Measurements from ENCODE around the gene GNA12.

The GNA12 gene

DNA sequence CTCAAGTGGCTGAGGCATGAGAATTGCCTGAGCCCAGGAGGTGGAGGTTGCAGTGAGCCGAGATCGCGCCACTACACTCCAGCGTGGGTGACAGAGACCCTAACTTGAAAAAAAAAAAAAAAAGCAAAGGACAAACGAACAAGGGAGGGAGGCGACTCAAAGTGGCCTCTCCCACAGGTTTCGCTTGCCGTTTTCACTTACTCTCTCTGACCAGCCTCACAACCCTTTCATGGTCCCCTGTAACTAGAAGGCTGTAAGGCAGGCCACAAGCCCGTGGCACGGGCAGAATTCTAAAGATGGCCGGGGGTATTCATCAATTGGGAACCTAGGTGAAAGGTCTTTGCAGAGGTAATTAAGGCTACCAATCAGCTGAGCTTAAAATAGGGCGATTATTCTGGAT lies 25.5 kb downstream of the GNA12 start:
- Histone ChIP-seq H3K36me3 (ENCODE audit: control insufficient read depth in 1 of 2, insufficient read depth in 2 of 2, low read length in 2 of 2) (peaks cover 0 to 2% of the 10 kb centered on the region in 2 donors), H3K4me3 (ENCODE audit: low read depth in 1 of 2, low read length in 2 of 2) (no peak overlapping the region), H3K27ac (ENCODE audit: low read depth, low read length) (no peak overlapping the region), H3K9me3 (ENCODE audit: control insufficient read depth in 1 of 2, low read length in 2 of 2) (no peaks in the 10 kb centered on the region), H3K27me3 (ENCODE audit: control insufficient read depth in 1 of 2, insufficient read depth in 2 of 2, low read length in 2 of 2) (no peaks in the 10 kb centered on the region), H3K4me1 (ENCODE audit: control insufficient read depth in 1 of 2, insufficient read depth in 2 of 2, low read length in 2 of 2) (peaks cover 0 to 3% of the 10 kb centered on the region in 2 donors), H3K9ac (ENCODE audit: low read depth in 1 of 2, low read length in 2 of 2) (no peak overlapping the region)

DNA sequence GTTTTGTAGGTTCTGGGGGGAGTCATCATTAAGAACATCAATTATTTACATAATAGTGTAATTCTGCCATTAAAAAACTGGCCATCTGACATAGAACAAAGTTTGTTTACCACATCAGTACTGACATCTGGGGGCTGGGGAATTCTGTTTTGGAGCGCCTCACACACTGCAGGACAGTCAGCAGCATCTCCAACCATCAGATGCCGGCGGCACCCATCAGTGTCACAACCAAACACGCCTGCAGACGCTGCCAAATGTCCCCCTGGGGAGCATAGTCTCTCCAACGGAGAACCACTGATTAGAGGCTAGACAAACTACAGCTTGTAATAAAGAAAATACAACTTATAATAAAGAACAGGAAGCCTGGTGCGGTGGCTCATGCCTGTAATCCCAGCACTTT lies 26.0 kb downstream of the GNA12 start:
- Histone ChIP-seq H3K36me3 (ENCODE audit: control insufficient read depth in 1 of 2, insufficient read depth in 2 of 2, low read length in 2 of 2) (peaks cover 0 to 2% of the 10 kb centered on the region in 2 donors), H3K4me1 (ENCODE audit: control insufficient read depth in 1 of 2, insufficient read depth in 2 of 2, low read length in 2 of 2) (peaks cover 0 to 3% of the 10 kb centered on the region in 2 donors), H3K4me3 (ENCODE audit: low read depth in 1 of 2, low read length in 2 of 2) (no peak overlapping the region), H3K9ac (ENCODE audit: low read depth in 1 of 2, low read length in 2 of 2) (no peak overlapping the region), H3K27me3 (ENCODE audit: control insufficient read depth in 1 of 2, insufficient read depth in 2 of 2, low read length in 2 of 2) (no peaks in the 10 kb centered on the region), H3K27ac (ENCODE audit: low read depth, low read length) (no peak overlapping the region), H3K9me3 (ENCODE audit: control insufficient read depth in 1 of 2, low read length in 2 of 2) (no peaks in the 10 kb centered on the region)

- Histone ChIP-seq H3K36me3 (ENCODE audit: control insufficient read depth in 1 of 2, insufficient read depth in 2 of 2, low read length in 2 of 2) (peaks cover 0 to 2% of the 10 kb centered on the region in 2 donors), H3K9me3 (ENCODE audit: control insufficient read depth in 1 of 2, low read length in 2 of 2) (no peaks in the 10 kb centered on the region), H3K27ac (ENCODE audit: low read depth, low read length) (no peak overlapping the region), H3K4me3 (ENCODE audit: low read depth in 1 of 2, low read length in 2 of 2) (no peak overlapping the region), H3K4me1 (ENCODE audit: control insufficient read depth in 1 of 2, insufficient read depth in 2 of 2, low read length in 2 of 2) (peaks cover 0 to 3% of the 10 kb centered on the region in 2 donors), H3K27me3 (ENCODE audit: control insufficient read depth in 1 of 2, insufficient read depth in 2 of 2, low read length in 2 of 2) (no peaks in the 10 kb centered on the region), H3K9ac (ENCODE audit: low read depth in 1 of 2, low read length in 2 of 2) (no peak overlapping the region)
Observed at GRCh38 chr7:2817456-2817855, 26.7 kb downstream of the GNA12 start.

- H3K9me3 ChIP-seq (ENCODE audit: control insufficient read depth in 1 of 2, low read length in 2 of 2): no peaks in the 10 kb centered on the region
- H3K27ac ChIP-seq (ENCODE audit: low read depth, low read length): no peak overlapping the region
- H3K4me3 ChIP-seq (ENCODE audit: low read depth in 1 of 2, low read length in 2 of 2): no peak overlapping the region
- H3K36me3 ChIP-seq (ENCODE audit: control insufficient read depth in 1 of 2, insufficient read depth in 2 of 2, low read length in 2 of 2): peaks cover 0 to 2% of the 10 kb centered on the region in 2 donors
- no peaks in the 10 kb centered on the region for H3K27me3 ChIP-seq (ENCODE audit: control insufficient read depth in 1 of 2, insufficient read depth in 2 of 2, low read length in 2 of 2)
- no peak overlapping the region for H3K9ac ChIP-seq (ENCODE audit: low read depth in 1 of 2, low read length in 2 of 2)
- H3K4me1 ChIP-seq (ENCODE audit: control insufficient read depth in 1 of 2, insufficient read depth in 2 of 2, low read length in 2 of 2): no peaks in the 10 kb centered on the region
Observed at GRCh38 chr7:2815875-2816245, 28.2 kb downstream of the GNA12 start.

DNA sequence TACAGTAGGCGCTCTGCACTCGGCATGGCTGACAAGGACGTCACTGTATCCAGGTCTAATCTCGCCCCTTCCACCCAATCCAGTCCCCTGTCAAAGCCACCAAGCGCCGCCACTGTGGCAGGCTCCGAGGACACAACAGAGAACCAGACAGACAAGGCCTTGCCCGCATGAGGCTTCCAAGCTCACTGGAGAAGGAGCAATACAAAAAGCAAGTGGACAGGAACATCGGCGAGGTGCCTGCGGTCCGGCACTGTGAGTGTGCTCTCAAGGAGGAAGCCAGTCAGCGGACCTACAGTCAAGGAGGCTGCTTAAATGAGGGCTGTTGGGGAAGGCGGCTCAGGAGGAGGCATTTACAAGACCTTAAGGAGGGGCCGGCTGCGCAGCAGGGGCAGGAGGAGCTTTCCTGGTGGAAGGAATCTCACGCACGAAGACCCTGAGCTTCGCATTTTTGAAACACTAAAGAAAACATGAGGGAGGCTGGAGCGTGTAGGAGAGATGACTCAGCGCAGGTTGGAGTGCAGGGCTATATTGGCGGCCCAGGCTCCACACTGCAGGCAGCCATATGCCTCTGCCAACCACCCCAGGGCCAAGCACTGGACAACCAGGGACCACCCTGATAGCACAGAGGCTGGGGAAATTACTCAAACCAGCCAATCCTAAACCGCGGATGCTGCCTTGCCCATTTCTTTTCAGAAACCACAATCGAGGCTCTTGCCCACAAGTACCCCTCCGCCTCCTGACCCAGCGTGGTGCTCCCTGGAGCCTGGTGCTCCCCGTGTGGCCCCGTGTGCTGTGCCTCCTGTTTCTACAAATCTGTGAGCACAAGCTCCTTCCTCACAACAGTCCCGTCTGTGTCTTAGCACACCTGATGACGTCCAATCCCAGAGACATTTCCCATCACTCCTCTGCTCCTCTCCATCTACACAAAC lies 28.9 kb downstream of the GNA12 start:
- Histone ChIP-seq H3K9ac (ENCODE audit: low read depth in 1 of 2, low read length in 2 of 2) (no peak overlapping the region), H3K4me1 (ENCODE audit: control insufficient read depth in 1 of 2, insufficient read depth in 2 of 2, low read length in 2 of 2) (no peaks in the 10 kb centered on the region), H3K27me3 (ENCODE audit: control insufficient read depth in 1 of 2, insufficient read depth in 2 of 2, low read length in 2 of 2) (no peaks in the 10 kb centered on the region), H3K4me3 (ENCODE audit: low read depth in 1 of 2, low read length in 2 of 2) (no peak overlapping the region), H3K27ac (ENCODE audit: low read depth, low read length) (peak overlapping the region; percentile 21), H3K9me3 (ENCODE audit: control insufficient read depth in 1 of 2, low read length in 2 of 2) (no peaks in the 10 kb centered on the region), H3K36me3 (ENCODE audit: control insufficient read depth in 1 of 2, insufficient read depth in 2 of 2, low read length in 2 of 2) (peaks cover 0 to 2% of the 10 kb centered on the region in 2 donors)

DNA sequence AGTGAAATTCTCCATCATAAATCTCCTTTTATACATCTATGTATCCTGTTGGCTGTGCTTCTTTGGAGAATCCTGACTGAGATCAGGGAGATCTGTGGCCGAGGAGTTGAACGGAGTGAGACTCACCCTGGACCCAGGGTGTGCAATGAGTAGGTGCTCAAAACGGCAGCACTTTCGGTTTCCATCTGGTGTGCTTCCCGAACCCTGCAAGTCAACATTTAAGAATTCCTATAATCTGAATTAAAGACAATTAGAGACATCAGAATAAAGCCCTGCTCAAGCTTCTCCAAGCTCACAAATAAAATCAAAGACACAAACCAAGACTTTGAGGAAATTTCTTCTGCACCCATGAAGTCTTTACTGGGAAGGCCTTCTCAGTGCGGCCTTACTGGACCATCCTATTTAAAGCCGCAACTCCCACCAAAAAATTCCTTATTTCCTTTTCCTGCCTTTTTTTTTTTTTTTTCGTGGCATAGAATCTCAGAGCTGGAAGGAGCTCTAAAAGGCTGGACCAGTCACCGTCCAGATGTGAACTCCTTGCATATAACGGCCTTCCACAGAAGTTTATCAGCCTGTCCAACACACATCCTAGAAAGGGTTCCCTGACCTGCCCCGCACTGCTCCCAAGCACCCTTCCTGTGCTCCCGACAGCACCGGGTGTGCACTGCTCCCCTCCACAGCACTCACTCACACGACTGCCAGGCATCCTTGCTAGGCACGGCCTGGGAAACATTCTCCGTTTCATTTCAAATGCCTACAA lies 29.7 kb downstream of the GNA12 start:
- no peaks in the 10 kb centered on the region for H3K4me1 ChIP-seq (ENCODE audit: control insufficient read depth in 1 of 2, insufficient read depth in 2 of 2, low read length in 2 of 2)
- peak overlapping the region; percentile 22 for H3K27ac ChIP-seq (ENCODE audit: low read depth, low read length)
- H3K27me3 ChIP-seq (ENCODE audit: control insufficient read depth in 1 of 2, insufficient read depth in 2 of 2, low read length in 2 of 2): no peaks in the 10 kb centered on the region
- H3K4me3 ChIP-seq (ENCODE audit: low read depth in 1 of 2, low read length in 2 of 2): no peak overlapping the region
- no peak overlapping the region for H3K9ac ChIP-seq (ENCODE audit: low read depth in 1 of 2, low read length in 2 of 2)
- no peaks in the 10 kb centered on the region for H3K9me3 ChIP-seq (ENCODE audit: control insufficient read depth in 1 of 2, low read length in 2 of 2)
- H3K36me3 ChIP-seq (ENCODE audit: control insufficient read depth in 1 of 2, insufficient read depth in 2 of 2, low read length in 2 of 2): peaks cover 0 to 2% of the 10 kb centered on the region in 2 donors

- H3K36me3 ChIP-seq (ENCODE audit: control insufficient read depth in 1 of 2, insufficient read depth in 2 of 2, low read length in 2 of 2): no peaks in the 10 kb centered on the region
- peak overlapping the region; percentile 22 for H3K27ac ChIP-seq (ENCODE audit: low read depth, low read length)
- H3K9ac ChIP-seq (ENCODE audit: low read depth in 1 of 2, low read length in 2 of 2): no peak overlapping the region
- H3K9me3 ChIP-seq (ENCODE audit: control insufficient read depth in 1 of 2, low read length in 2 of 2): no peaks in the 10 kb centered on the region
- no peaks in the 10 kb centered on the region for H3K4me1 ChIP-seq (ENCODE audit: control insufficient read depth in 1 of 2, insufficient read depth in 2 of 2, low read length in 2 of 2)
- no peak overlapping the region for H3K4me3 ChIP-seq (ENCODE audit: low read depth in 1 of 2, low read length in 2 of 2)
- H3K27me3 ChIP-seq (ENCODE audit: control insufficient read depth in 1 of 2, insufficient read depth in 2 of 2, low read length in 2 of 2): no peaks in the 10 kb centered on the region
Observed at GRCh38 chr7:2813350-2814185, 30.5 kb downstream of the GNA12 start.

- H3K9me3 ChIP-seq (ENCODE audit: control insufficient read depth in 1 of 2, low read length in 2 of 2): no peaks in the 10 kb centered on the region
- no peaks in the 10 kb centered on the region for H3K27me3 ChIP-seq (ENCODE audit: control insufficient read depth in 1 of 2, insufficient read depth in 2 of 2, low read length in 2 of 2)
- peaks cover 0 to 7% of the 10 kb centered on the region in 2 donors for H3K4me1 ChIP-seq (ENCODE audit: control insufficient read depth in 1 of 2, insufficient read depth in 2 of 2, low read length in 2 of 2)
- no peaks in the 10 kb centered on the region for H3K36me3 ChIP-seq (ENCODE audit: control insufficient read depth in 1 of 2, insufficient read depth in 2 of 2, low read length in 2 of 2)
- H3K9ac ChIP-seq (ENCODE audit: low read depth in 1 of 2, low read length in 2 of 2): no peak overlapping the region
- H3K4me3 ChIP-seq (ENCODE audit: low read depth in 1 of 2, low read length in 2 of 2): no peak overlapping the region
- no peak overlapping the region for H3K27ac ChIP-seq (ENCODE audit: low read depth, low read length)
Observed at GRCh38 chr7:2812831-2813230, 31.3 kb downstream of the GNA12 start.

DNA sequence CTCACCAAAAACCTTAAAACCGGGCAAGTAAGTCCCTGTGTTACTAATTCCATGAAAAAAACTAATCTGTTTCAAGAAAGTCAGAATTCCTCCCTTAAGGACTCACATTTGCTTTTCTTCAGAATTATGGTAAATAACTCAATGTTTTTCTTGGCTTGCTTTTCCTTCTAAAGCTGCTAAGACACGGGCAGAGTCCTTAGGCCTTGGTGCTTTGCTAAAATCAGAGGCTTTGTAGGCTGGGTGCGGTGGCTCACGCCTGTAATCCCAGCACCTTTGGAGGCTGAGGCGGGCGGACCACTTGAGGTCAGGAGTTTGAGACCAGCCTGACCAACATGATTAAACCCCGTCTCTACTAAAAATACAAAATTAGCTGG lies 32.0 kb downstream of the GNA12 start:
- Histone ChIP-seq H3K36me3 (ENCODE audit: control insufficient read depth in 1 of 2, insufficient read depth in 2 of 2, low read length in 2 of 2) (no peaks in the 10 kb centered on the region), H3K27ac (ENCODE audit: low read depth, low read length) (no peak overlapping the region), H3K4me3 (ENCODE audit: low read depth in 1 of 2, low read length in 2 of 2) (peak overlapping the region in 1 of 2 donors; percentile 4), H3K9me3 (ENCODE audit: control insufficient read depth in 1 of 2, low read length in 2 of 2) (no peaks in the 10 kb centered on the region), H3K27me3 (ENCODE audit: control insufficient read depth in 1 of 2, insufficient read depth in 2 of 2, low read length in 2 of 2) (no peaks in the 10 kb centered on the region), H3K4me1 (ENCODE audit: control insufficient read depth in 1 of 2, insufficient read depth in 2 of 2, low read length in 2 of 2) (peaks cover 0 to 7% of the 10 kb centered on the region in 2 donors), H3K9ac (ENCODE audit: low read depth in 1 of 2, low read length in 2 of 2) (no peak overlapping the region)

All from duodenal mucosa (tissue), 2 donors.